Keratinocyte (primary cell): Measurements from ENCODE around the gene DDX49. TPM values are rescaled to one million over a fixed set of nuclear protein-coding genes. Genes with fewer than 3 reads are reported as not detected.

ENCODE experiments used
- DNase-seq: peaks from one replicate; pipeline ENCODE4 v3.0.0-alpha.2; 2011; ENCODE audit warnings: low read depth, missing footprints, low spot score
- FAIRE-seq: peaks from 2 replicates; lab custom pipeline; 2011; peaks lifted over from hg19 to GRCh38; lab: Jason Lieb, UNC
- H2AFZ ChIP-seq: 2 replicates; pipeline ENCODE4 v1.6.0; 2012; ENCODE audit warnings: low read length, control low read depth, inconsistent platforms; ENCODE audit not compliant: control insufficient read depth
- H3K27ac ChIP-seq: 2 replicates; pipeline ENCODE4 v1.5.1; 2011; ENCODE audit warnings: low read length; ENCODE audit not compliant: control insufficient read depth, insufficient read depth
- H3K27me3 ChIP-seq: 3 replicates; pipeline ENCODE4 v1.6.0; 2011; ENCODE audit warnings: low read length; ENCODE audit not compliant: control insufficient read depth, insufficient read depth; ENCODE audit errors: extremely low read depth
- H3K36me3 ChIP-seq, 2 experiments: 2 replicates in 1 of 2; 3 replicates in 1 of 2; pipeline ENCODE4 v1.5.1; 2011; ENCODE audit warnings: low read length in 2 of 2, mild to moderate bottlenecking in 1 of 2; ENCODE audit not compliant: control insufficient read depth in 2 of 2, insufficient read depth in 2 of 2; ENCODE audit errors: extremely low read depth in 1 of 2
- H3K4me1 ChIP-seq: 3 replicates; pipeline ENCODE4 v1.5.1; 2011; ENCODE audit warnings: low read length; ENCODE audit not compliant: control insufficient read depth, insufficient read depth; ENCODE audit errors: extremely low read depth
- H3K4me2 ChIP-seq: 3 replicates; pipeline ENCODE4 v1.6.0; 2011; ENCODE audit warnings: low read depth, low read length; ENCODE audit not compliant: control insufficient read depth, insufficient read depth; ENCODE audit errors: extremely low read depth
- H3K4me3 ChIP-seq, 3 experiments: fragments of 200-600 bp in 1 of 3; sonication (generic) in 1 of 3; 2 replicates in 2 of 3; 3 replicates in 1 of 3; pipeline ENCODE4 v1.5.1; 2011 to 2016; ENCODE audit warnings: low read length in 3 of 3, mild to moderate bottlenecking in 3 of 3, control low read depth in 2 of 3, inconsistent platforms in 1 of 3, low read depth in 1 of 3, mixed read lengths in 1 of 3, mixed run types in 1 of 3, moderate library complexity in 1 of 3; ENCODE audit not compliant: control insufficient read depth in 2 of 3, insufficient read depth in 2 of 3; ENCODE audit errors: extremely low read depth in 1 of 3
- H3K79me2 ChIP-seq: 2 replicates; pipeline ENCODE4 v1.6.0; 2012; ENCODE audit warnings: low read length; ENCODE audit not compliant: control insufficient read depth, insufficient read depth
- H3K9ac ChIP-seq: 3 replicates; pipeline ENCODE4 v1.6.0; 2011; ENCODE audit warnings: low read length; ENCODE audit not compliant: control insufficient read depth, insufficient read depth; ENCODE audit errors: extremely low read depth
- H3K9me1 ChIP-seq: 3 replicates; pipeline ENCODE4 v1.6.0; 2011; ENCODE audit warnings: low read length; ENCODE audit not compliant: control insufficient read depth, insufficient read depth; ENCODE audit errors: extremely low read depth
- H3K9me3 ChIP-seq: 2 replicates; pipeline ENCODE4 v1.5.1; 2012; ENCODE audit warnings: low read depth, low read length; ENCODE audit not compliant: control insufficient read depth
- H4K20me1 ChIP-seq: 3 replicates; pipeline ENCODE4 v1.6.0; 2011; ENCODE audit warnings: low read length; ENCODE audit not compliant: control insufficient read depth, insufficient read depth; ENCODE audit errors: extremely low read depth
- EZH2 ChIP-seq: IDR thresholded peaks from one replicate; pipeline ENCODE4 v1.6.1; 2012; ENCODE audit warnings: inconsistent platforms, mild to moderate bottlenecking, low read length, moderate library complexity
- dilution Hi-C: fragments of 300-500 bp; cut with MboI; formaldehyde crosslinking; loops from one replicate; pipeline ENCODE4 v1.7.0; 2020; ENCODE audit warnings: low sequenced_read_pairs; ENCODE audit not compliant: extremely low pct_ligation_motif_present
- polyA plus RNA-seq, 5 experiments: library from polyadenylated mRNA; depleted of rRNA in 3 of 5; stranded (reverse) in 3 of 5; stranded (forward) in 1 of 5; unstranded in 1 of 5; fragments of >200 nt; gene quantifications; 1 replicate in 1 of 5; 2 replicates in 3 of 5; 3 replicates in 1 of 5; pipeline versions ENCODE4 v1.2.1 to v1.2.3, GENCODE V29; 2011 to 2012; ENCODE audit warnings: missing spikeins in 2 of 5, low read depth in 1 of 5, low replicate concordance in 1 of 5
- TF ChIP-seq, protein P1 (sequence below), 3 experiments: IDR thresholded peaks in 1 of 3; conservative IDR thresholded peaks in 1 of 3; optimal IDR thresholded peaks in 1 of 3; 2 replicates in 2 of 3; 3 replicates in 1 of 3; pipeline versions ENCODE3 to v1.5.1; 2011; ENCODE audit warnings: low read length in 3 of 3, mild to moderate bottlenecking in 3 of 3, moderate library complexity in 2 of 3, control low read depth in 1 of 3, inconsistent platforms in 1 of 3; ENCODE audit not compliant: insufficient read depth in 2 of 3; ENCODE audit errors: extremely low read depth in 1 of 3

Gene DDX49
- polyA plus RNA-seq, 1 donor (not counting 4 experiments of a cell fraction or from before 2014, with no cell fraction given), result 39.2 TPM

DNA sequence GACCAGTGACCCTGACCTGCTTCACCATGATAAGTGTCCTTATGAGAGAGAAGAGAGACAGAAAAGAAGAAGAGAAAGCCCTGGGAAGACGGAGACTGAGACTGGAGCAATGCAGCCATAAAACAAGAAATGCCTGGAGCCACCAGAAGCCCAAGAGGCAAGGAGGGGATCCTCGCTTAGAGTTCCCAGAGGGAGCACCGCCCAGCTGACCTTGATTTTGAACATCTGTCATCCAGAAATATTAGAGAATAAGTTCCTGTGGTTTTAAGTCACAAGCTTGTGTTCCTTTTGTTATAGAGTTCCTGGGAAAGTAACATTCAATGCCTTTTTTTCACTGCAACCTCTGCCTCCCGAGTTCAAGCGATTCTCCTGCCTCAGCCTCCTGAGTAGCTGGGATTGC lies 43.8 kb upstream of the DDX49 start:
- H3K4me3 ChIP-seq, result no peak overlapping the region
- H4K20me1 ChIP-seq, result no peaks in the 10 kb centered on the region
- no peaks in the 10 kb centered on the region for H3K36me3 ChIP-seq
- DNase-seq (no peak), FAIRE-seq (no peak)
- H3K79me2 ChIP-seq, result no peaks in the 10 kb centered on the region
- TF ChIP-seq, protein P1, sequence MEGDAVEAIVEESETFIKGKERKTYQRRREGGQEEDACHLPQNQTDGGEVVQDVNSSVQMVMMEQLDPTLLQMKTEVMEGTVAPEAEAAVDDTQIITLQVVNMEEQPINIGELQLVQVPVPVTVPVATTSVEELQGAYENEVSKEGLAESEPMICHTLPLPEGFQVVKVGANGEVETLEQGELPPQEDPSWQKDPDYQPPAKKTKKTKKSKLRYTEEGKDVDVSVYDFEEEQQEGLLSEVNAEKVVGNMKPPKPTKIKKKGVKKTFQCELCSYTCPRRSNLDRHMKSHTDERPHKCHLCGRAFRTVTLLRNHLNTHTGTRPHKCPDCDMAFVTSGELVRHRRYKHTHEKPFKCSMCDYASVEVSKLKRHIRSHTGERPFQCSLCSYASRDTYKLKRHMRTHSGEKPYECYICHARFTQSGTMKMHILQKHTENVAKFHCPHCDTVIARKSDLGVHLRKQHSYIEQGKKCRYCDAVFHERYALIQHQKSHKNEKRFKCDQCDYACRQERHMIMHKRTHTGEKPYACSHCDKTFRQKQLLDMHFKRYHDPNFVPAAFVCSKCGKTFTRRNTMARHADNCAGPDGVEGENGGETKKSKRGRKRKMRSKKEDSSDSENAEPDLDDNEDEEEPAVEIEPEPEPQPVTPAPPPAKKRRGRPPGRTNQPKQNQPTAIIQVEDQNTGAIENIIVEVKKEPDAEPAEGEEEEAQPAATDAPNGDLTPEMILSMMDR (optimal IDR thresholded peaks at IDR 0.05 in 1 of 3, IDR thresholded peaks at IDR 0.05 in 1 of 3, conservative IDR thresholded peaks at IDR 0.05 in 1 of 3; ENCODE audit: extremely low read depth in 1 of 3, insufficient read depth in 2 of 3, low read length in 3 of 3), result no peak
- no peak for TF ChIP-seq EZH2
- no peaks in the 10 kb centered on the region for H3K9me1 ChIP-seq
- H2AFZ ChIP-seq, result no peak overlapping the region
- H3K9ac ChIP-seq, result no peak overlapping the region
- H3K27ac ChIP-seq, result no peak overlapping the region
- no peaks in the 10 kb centered on the region for H3K9me3 ChIP-seq
- dilution Hi-C loops, result no loop called here
- H3K27me3 ChIP-seq, result peaks cover 4% of the 10 kb centered on the region
- H3K4me1 ChIP-seq, result no peaks in the 10 kb centered on the region
- no peak overlapping the region for H3K4me2 ChIP-seq

DNA sequence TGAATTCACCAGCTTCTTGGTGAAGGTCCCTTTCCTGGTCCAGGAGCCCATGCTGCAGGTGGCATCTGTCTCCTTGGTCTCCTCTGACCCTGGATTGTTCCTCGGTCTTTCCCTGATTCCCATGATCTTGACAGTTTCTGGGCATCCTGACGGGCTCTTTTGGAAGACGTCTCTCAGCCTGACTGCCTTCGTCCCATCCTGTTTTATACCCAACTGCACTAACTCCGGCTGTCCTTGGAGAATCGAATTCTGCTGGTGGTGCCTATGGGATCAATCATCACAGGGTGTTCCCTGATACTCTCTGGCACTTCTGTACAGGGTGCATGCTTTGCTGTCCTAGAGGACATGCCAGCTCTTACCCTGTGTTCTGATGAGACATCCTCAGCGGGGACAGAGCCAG lies 42.6 kb upstream of the DDX49 start:
- Histone ChIP-seq H2AFZ (no peak overlapping the region), H3K27me3 (peaks cover 4% of the 10 kb centered on the region), H4K20me1 (no peaks in the 10 kb centered on the region), H3K9ac (no peak overlapping the region), H3K4me3 (no peak overlapping the region), H3K4me2 (no peak overlapping the region), H3K36me3 (no peaks in the 10 kb centered on the region), H3K79me2 (no peaks in the 10 kb centered on the region), H3K9me3 (no peaks in the 10 kb centered on the region), H3K4me1 (no peaks in the 10 kb centered on the region), H3K27ac (no peak overlapping the region), H3K9me1 (no peaks in the 10 kb centered on the region)
- no peak for DNase-seq
- dilution Hi-C loops, result no loop called here
- FAIRE-seq, result no peak
- TF ChIP-seq, protein P1 (optimal IDR thresholded peaks at IDR 0.05 in 1 of 3, IDR thresholded peaks at IDR 0.05 in 1 of 3, conservative IDR thresholded peaks at IDR 0.05 in 1 of 3; ENCODE audit: extremely low read depth in 1 of 3, insufficient read depth in 2 of 3, low read length in 3 of 3), result no peak
- TF ChIP-seq EZH2, result no peak
